NCI-H1930 (cell line): ENCODE data around the gene KAZN.
A peak's percentile ranks its signal among the peaks of the same experiment; 100 is the strongest.
"Not testable (repeated sequence)": the region's sequence is repeated elsewhere in the genome, so short reads cannot be mapped to it uniquely, and the experiment has no call there.

Source experiments
- DNase-seq, 2 experiments: peaks; one replicate each; lab custom pipeline; 2025; lab: John Stamatoyannopoulos, UW

The KAZN gene

GRCh38 chr1:15115542-15116330 lies 517.3 kb downstream of the KAZN start:
- no peak for DNase-seq

GRCh38 chr1:15116966-15117365 lies 518.5 kb downstream of the KAZN start:
- DNase-seq, result no peak

GRCh38 chr1:15117671-15118325 lies 519.3 kb downstream of the KAZN start:
- DNase-seq, result no peak

GRCh38 chr1:15118579-15118978 lies 520.1 kb downstream of the KAZN start:
- DNase-seq, result no peak

- DNase-seq, result no peak
These were observed 521.9 kb downstream of the KAZN start for GRCh38 chr1:15120251-15120945.

- DNase-seq, result no peak
These were observed 523.8 kb downstream of the KAZN start for GRCh38 chr1:15122331-15122730.

- no peak for DNase-seq
These were observed 524.8 kb downstream of the KAZN start for GRCh38 chr1:15123270-15123669.

- no peak for DNase-seq
These were observed 525.4 kb downstream of the KAZN start for GRCh38 chr1:15123925-15124324.

- DNase-seq, result no peak
These were observed 526.0 kb downstream of the KAZN start for GRCh38 chr1:15124362-15125100.

- DNase-seq, result no peak
These were observed 526.7 kb downstream of the KAZN start for GRCh38 chr1:15125101-15125745.

GRCh38 chr1:15128077-15128476 lies 529.6 kb downstream of the KAZN start:
- DNase-seq, result no peak

GRCh38 chr1:15128520-15129313 lies 530.2 kb downstream of the KAZN start:
- DNase-seq, result peak; percentile 44 to 48

- DNase-seq, result no peak
These were observed 531.5 kb downstream of the KAZN start for GRCh38 chr1:15129944-15130343.

- no peak for DNase-seq
These were observed 532.1 kb downstream of the KAZN start for GRCh38 chr1:15130607-15131006.

- no peak for DNase-seq
These were observed 534.5 kb downstream of the KAZN start for GRCh38 chr1:15132965-15133364.

- no peak for DNase-seq
These were observed 535.8 kb downstream of the KAZN start for GRCh38 chr1:15134285-15134684.

- not testable (repeated sequence) for DNase-seq
These were observed 537.1 kb downstream of the KAZN start for GRCh38 chr1:15135604-15136003.

GRCh38 chr1:15137809-15138208 lies 539.3 kb downstream of the KAZN start:
- DNase-seq, result no peak

- DNase-seq, result no peak
These were observed 541.3 kb downstream of the KAZN start for GRCh38 chr1:15139654-15140350.

- DNase-seq, result no peak
These were observed 543.6 kb downstream of the KAZN start for GRCh38 chr1:15141935-15142539.
